IPS-18c (cell line): ENCODE results near the gene CFAP119.

Experiments
- H3K4me3 ChIP-seq: 2 replicates; pipeline ENCODE4 v1.7.0; 2013; ENCODE audit warnings: low read depth, mild to moderate bottlenecking, low read length, moderate library complexity; ENCODE audit not compliant: insufficient read depth
- H3K9me3 ChIP-seq: one replicate; pipeline ENCODE4 v1.6.1; 2013; ENCODE audit warnings: mild to moderate bottlenecking, low read length, moderate library complexity; ENCODE audit not compliant: control insufficient read depth, insufficient read depth

Gene CFAP119

DNA sequence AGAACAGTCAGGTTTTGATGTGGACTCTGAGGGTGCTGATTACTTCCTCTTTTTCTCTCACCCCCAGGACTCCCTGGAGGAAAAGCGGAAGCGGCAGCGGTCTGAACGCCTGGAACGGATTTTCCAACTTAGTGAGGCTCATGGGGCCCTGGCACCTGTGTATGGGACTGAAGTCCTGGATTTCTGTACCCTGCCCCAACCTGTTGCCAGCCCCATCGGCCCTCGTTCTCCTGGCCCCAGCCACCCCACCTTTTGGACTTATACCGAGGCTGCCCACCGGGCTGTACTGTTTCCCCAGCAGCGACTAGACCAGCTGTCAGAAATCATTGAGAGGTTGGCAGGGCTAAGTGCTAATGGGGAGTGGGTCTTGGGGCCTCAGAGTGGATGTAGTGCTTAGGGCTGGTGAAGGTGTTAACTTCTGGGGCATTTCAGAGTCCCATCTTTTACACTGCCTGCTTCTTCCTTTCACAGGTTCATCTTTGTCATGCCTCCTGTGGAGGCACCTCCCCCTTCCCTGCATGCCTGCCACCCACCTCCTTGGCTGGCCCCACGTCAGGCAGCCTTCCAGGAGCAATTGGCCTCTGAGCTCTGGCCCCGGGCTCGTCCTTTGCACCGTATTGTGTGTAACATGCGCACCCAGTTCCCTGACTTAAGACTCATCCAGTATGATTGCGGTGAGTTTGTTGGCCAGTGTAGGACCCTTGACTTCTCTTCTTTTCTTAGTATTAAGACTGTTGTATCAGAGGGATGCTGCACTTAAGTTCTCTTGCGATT, 32.8 kb downstream of the CFAP119 start:
- Histone ChIP-seq H3K9me3 (no peaks in the 10 kb centered on the region), H3K4me3 (no peak overlapping the region)

DNA sequence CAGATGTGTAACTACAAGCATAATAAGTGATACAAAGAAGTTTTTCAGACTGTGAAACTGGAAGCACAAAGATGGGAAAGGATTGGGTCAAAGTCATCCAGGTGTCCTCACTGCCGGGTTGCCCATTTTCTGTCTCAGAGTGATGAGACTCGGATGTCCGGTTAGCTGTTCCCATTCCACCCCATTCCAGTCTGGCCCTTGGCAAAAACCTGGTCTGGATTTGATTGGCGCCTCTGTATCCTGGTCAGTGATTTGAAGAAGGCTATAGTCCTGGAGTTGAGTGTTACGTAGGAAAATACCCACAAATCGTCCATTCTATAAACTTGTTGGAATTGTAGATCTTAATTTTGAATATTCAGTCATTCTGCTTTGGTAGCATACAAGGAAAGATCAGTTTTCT, 33.5 kb downstream of the CFAP119 start:
- Histone ChIP-seq H3K4me3 (no peak overlapping the region), H3K9me3 (no peaks in the 10 kb centered on the region)

DNA sequence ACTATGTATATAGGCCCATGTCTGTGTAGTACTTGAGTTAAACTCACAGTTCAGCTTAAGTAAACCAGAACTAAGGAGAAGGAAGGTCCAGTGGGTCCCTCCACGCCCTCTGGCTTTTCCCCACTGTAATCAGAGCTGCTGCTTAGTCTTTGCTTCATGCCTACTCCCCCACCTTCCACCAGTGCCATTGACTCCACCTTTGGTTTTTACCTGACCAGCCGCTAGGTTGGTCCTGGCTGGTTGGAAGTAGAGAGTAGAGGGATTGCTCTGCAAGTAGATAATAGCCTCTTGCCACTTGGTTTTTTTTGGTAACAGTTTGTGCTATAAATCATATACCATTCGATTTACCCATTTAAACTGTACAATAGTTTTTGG, 36.5 kb downstream of the CFAP119 start:
- Histone ChIP-seq H3K9me3 (no peaks in the 10 kb centered on the region), H3K4me3 (no peak overlapping the region)

DNA sequence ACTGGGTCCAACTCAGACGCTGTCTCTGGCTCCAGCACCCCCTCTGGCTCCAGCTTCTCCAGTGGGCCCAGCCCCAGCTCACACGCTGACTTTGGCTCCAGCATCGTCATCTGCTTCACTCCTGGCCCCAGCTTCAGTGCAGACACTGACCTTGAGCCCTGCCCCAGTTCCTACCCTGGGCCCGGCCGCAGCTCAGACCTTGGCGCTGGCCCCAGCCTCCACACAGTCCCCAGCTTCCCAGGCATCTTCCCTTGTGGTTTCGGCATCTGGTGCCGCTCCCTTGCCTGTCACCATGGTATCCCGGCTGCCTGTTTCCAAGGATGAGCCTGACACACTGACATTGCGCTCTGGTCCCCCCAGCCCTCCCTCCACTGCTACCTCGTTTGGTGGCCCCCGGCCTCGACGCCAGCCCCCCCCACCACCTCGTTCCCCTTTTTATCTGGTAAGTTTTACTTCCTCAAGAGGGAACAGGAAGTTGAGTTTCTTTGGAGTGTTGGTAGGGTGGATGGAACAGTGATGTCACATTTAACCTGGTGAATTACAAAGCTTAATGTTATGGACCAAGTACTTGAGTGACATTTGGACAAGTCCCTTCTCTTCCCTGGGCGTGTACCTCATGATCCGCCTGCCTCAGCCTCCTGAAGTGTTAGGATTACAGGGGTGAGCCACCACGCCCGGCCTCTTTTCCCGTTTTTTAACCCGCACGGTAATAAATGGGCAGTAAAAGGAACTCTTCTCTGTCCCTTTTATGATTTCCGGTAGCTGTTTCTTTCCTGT, 37.0 kb downstream of the CFAP119 start:
- Histone ChIP-seq H3K4me3 (no peak overlapping the region), H3K9me3 (no peaks in the 10 kb centered on the region)

DNA sequence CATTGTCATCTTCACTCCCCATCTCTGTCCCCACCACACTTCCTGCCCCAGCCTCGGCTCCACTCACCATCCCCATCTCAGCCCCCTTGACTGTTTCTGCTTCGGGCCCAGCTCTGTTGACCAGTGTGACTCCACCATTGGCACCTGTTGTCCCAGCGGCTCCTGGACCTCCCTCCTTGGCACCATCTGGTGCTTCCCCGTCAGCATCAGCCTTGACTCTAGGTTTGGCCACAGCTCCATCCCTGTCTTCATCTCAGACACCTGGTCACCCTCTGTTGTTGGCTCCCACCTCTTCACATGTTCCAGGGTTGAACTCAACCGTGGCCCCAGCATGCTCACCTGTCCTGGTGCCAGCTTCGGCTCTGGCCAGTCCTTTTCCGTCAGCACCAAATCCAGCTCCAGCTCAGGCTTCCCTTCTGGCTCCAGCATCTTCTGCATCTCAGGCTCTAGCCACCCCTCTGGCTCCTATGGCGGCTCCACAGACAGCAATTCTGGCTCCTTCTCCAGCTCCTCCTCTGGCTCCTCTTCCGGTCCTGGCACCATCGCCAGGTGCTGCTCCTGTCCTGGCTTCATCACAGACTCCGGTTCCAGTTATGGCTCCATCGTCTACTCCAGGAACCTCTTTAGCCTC, 38.0 kb downstream of the CFAP119 start:
- H3K4me3 ChIP-seq: no peak overlapping the region
- H3K9me3 ChIP-seq: no peaks in the 10 kb centered on the region

DNA sequence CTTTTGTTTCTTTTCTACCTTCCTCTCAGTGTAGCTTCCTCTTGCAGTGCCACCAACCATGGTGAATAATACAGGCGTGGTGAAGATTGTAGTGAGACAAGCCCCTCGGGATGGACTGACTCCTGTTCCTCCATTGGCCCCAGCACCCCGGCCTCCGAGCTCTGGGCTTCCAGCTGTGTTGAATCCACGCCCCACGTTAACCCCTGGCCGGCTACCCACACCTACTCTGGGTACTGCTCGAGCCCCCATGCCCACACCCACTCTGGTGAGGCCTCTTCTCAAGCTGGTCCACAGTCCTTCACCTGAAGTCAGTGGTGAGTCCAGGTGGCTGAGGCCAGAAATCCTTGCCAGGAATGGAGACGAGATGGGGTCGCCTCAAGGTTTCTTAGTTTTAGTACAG, 38.9 kb downstream of the CFAP119 start:
- H3K9me3 ChIP-seq: no peaks in the 10 kb centered on the region

DNA sequence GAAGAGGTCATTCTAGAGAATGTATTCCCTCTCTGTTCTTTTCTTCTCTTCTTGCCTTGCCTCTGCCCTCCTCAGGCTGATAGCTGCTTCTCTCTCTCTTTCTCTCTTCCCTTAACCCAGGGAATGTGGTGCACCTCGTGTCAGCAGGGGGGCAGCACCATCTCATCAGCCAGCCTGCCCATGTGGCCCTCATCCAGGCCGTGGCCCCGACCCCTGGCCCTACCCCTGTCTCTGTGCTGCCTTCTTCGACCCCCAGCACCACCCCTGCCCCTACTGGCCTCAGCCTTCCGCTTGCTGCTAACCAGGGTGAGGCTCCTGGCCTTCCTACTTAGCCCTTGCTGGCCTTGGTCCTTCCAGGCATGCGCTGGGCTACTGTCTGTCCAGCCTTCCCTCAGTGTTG, 39.4 kb downstream of the CFAP119 start:
- no peaks in the 10 kb centered on the region for H3K9me3 ChIP-seq

More for the DNA sequence above, 38.9 kb downstream of the CFAP119 start:
- H3K4me3 ChIP-seq: no peak overlapping the region

DNA sequence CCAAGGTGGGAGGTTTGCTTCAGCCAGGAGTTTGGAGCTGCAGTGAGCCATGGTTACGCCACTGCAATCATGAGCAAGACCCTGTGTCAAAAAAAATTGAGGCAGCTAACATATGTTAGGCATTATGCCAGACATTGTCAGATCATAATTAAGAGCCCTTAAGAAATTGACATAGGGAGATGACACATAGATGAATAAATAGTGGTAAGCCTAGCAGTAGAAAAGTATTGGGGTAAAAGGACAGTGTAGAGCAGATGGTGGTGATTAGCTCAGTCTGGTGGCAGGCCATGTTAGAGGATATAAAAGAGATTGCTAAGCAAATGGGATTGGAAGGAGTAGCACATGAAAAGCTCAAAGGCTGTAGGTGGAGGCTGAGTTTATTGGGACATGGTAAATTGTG, 40.3 kb downstream of the CFAP119 start:
- Histone ChIP-seq H3K4me3 (no peak overlapping the region), H3K9me3 (no peaks in the 10 kb centered on the region)

More for the DNA sequence above, 39.4 kb downstream of the CFAP119 start:
- H3K4me3 ChIP-seq: no peak overlapping the region

DNA sequence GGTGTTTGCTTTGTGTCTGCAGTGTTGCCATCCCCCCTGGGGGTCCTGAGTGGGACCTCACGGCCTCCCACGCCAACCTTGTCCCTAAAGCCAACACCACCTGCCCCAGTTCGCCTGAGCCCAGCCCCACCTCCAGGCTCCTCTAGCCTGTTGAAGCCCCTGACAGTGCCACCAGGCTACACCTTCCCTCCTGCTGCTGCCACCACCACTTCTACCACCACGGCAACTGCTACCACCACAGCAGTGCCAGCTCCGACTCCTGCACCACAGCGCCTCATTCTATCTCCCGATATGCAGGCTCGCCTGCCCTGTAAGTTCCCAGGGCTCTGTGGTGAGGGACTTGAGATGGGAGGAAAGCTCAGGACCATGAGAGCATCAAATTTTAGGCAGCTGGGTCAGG, 40.7 kb downstream of the CFAP119 start:
- Histone ChIP-seq H3K9me3 (no peaks in the 10 kb centered on the region), H3K4me3 (no peak overlapping the region)

DNA sequence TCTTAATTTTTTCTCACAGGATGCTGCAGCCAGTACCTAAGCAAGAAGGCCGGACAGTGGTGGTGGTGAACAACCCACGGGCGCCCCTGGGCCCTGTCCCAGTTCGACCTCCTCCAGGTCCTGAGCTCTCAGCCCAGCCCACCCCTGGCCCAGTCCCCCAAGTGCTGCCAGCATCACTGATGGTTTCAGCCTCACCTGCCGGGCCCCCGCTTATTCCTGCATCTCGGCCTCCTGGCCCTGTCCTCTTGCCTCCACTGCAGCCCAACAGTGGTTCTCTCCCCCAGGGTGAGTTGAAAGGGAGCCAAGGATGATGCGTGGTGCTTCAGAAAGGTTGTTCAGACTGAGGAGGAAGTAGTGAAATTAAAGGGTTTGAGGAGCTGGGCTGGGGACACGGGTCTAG, 41.2 kb downstream of the CFAP119 start:
- H3K9me3 ChIP-seq: no peaks in the 10 kb centered on the region

DNA sequence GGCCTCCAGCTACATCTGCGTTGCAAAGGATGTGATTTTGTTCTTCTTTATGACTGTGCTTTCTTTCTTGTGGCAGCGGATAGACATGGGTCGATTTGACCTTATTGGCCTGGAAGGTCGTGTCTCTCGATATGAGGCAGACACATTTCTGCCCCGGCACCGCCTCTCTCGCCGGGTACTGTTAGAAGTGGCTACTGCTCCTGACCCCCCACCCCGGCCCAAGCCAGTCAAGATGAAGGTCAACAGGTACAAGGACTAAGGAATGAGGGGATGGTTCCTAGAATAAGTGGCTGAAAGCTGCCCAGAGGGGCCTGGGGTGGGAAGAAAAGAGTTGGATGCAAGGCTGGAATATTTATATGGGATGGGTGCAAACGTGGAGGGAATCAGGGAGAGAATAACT, 41.8 kb downstream of the CFAP119 start:
- no peaks in the 10 kb centered on the region for H3K9me3 ChIP-seq
- no peak overlapping the region for H3K4me3 ChIP-seq

More for the DNA sequence above, 41.2 kb downstream of the CFAP119 start:
- no peak overlapping the region for H3K4me3 ChIP-seq

DNA sequence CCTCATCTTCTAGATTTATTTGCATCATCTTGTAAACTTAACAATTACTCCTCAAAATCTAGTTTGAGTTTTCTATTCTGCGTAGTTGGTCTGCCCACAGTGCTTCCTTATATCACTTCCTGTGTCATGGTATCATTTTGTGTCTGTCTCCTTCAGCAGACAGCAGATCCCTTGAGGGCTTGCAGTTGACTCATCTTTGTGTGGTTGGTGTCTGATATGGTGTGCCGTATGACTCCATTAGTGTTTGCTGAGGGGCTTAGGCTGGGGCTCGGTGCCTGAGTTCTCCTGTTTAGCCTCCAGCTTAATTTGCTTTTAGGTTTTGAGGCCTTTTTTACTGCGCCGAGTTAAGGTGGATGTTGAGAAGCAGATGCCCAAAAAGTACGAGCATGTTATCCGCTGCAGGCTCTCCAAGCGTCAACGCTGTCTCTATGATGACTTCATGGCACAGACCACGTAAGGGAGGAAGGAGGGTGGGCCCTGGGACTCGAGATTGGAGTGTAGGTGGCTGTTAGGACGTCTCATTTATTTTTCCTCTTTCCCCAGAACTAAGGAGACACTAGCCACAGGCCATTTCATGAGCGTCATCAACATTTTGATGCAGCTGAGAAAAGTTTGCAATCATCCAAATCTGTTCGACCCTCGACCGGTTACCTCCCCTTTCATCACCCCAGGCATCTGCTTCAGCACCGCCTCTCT, 46.0 kb downstream of the CFAP119 start:
- Histone ChIP-seq H3K4me3 (no peak overlapping the region), H3K9me3 (no peaks in the 10 kb centered on the region)

DNA sequence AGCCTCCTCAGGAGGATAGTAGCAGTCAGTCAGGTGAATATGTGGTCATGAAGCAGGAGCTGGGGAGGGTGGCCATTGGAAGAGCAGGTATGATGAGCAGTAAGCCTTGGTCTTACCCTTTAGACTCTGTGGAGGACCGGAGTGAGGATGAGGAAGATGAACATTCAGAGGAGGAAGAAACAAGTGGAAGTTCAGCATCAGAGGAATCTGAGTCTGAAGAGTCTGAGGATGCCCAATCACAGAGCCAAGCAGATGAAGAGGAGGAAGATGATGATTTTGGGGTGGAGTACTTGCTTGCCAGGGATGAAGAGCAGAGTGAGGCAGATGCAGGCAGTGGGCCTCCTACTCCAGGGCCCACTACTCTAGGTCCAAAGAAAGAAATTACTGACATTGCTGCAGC, 50.1 kb downstream of the CFAP119 start:
- Histone ChIP-seq H3K4me3 (no peak overlapping the region), H3K9me3 (no peaks in the 10 kb centered on the region)

DNA sequence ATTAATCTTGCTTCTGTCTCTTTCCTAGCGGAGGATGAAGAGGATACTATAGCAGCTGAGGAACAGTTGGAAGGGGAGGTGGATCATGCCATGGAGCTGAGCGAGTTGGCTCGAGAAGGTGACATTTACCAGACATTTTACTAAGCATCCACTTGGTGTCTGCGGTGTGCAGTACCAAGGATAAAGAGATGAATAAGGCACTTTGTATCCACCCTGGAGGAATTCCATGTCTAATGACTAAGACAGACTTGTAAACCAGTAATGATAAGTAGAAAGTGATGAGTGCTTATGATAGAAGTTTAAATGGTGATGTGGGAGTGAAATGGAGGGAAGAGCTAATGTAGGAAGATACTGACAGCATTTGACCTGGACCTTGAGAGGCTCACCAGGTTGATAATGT, 50.9 kb downstream of the CFAP119 start:
- H3K4me3 ChIP-seq: no peak overlapping the region
- no peaks in the 10 kb centered on the region for H3K9me3 ChIP-seq
